Measurements from ENCODE around the gene HEPACAM2.

Gene HEPACAM2

GRCh38 chr7:93138576-93138975, 87.7 kb downstream of the HEPACAM2 start:
- peaks cover 57 to 86% (median 75%) of the 10 kb centered on the region in 5 donors for H3K36me3 ChIP-seq (ENCODE audit: control insufficient read depth in 5 of 5, insufficient read depth in 5 of 5, low read length in 5 of 5)
- H3K27ac ChIP-seq (ENCODE audit: low read depth, low read length): no peak overlapping the region
- H3K9ac ChIP-seq (ENCODE audit: low read length in 5 of 5): no peak overlapping the region
- H3K4me1 ChIP-seq (ENCODE audit: control insufficient read depth in 5 of 5, insufficient read depth in 5 of 5, low read length in 5 of 5): no peaks in the 10 kb centered on the region
- no peaks in the 10 kb centered on the region for H3K27me3 ChIP-seq (ENCODE audit: control insufficient read depth in 5 of 5, insufficient read depth in 4 of 5, low read length in 5 of 5)
- H3K9me3 ChIP-seq (ENCODE audit: control insufficient read depth in 5 of 5, low read length in 5 of 5): peaks cover 12 to 72% (median 46%) of the 10 kb centered on the region in 5 donors
- H3K4me3 ChIP-seq (ENCODE audit: low read depth in 1 of 5, low read length in 5 of 5): peak overlapping the region in 2 of 5 donors; percentile 0 to 2

Data from subcutaneous abdominal adipose tissue (tissue), 5 donors.